Measurements from ENCODE around the gene PEA15. TPM values are rescaled to one million over a fixed set of nuclear protein-coding genes. Genes with fewer than 3 reads are reported as not detected.
A peak's percentile ranks its signal among the peaks of the same experiment; 100 is the strongest.

PEA15 gene
- total RNA-seq, 5 donors from 2014 or later (not counting 1 experiment from before 2014, with no cell fraction given), result 12.3 to 27.5 (median 15.9) TPM

DNA sequence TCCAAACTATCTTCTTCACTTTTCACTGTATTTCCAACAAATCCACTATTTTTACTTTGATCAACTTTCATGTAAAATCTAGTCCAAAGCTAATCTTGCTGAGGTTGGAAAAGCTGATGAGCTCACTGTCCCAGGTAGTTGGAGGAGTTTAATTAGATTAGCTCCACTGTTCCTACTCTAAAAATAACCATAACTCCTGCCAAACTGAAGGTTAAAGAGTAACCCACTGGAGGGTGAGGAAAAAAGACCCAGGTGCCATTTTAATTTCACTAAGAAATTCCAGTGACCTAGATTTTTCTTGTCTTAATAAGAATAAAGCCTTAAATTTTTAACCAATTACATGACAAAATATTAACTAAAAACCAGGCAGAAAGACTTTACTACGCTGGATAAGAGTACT, 41.9 kb downstream of the PEA15 start:
- Histone ChIP-seq H3K36me3 (ENCODE audit: control insufficient read depth in 2 of 2, extremely low read depth in 1 of 2, insufficient read depth in 1 of 2, low read length in 1 of 2) (peaks cover 0 to 20% of the 10 kb centered on the region in 2 donors), H3K9me3 (no peaks in the 10 kb centered on the region), H3K4me1 (ENCODE audit: control insufficient read depth in 1 of 2, extremely low read depth in 1 of 2, insufficient read depth in 2 of 2, low read length in 2 of 2) (no peaks in the 10 kb centered on the region), H3K27me3 (replicated peaks in 1 of 2; ENCODE audit: control insufficient read depth in 2 of 2, extremely low read depth in 1 of 2, insufficient read depth in 2 of 2, low read length in 1 of 2) (no peaks in the 10 kb centered on the region), H3K27ac (ENCODE audit: low read length) (no peak overlapping the region), H3K4me3 (ENCODE audit: control insufficient read depth in 1 of 2, extremely low read depth in 1 of 2, low read length in 1 of 2) (no peak overlapping the region)
- ChIA-PET POLR2A (interaction anchor here in 1 of 2 donors (0.6 kb wide), 1 partner anchor 322 kb away, joined by 5 read pairs; no protein-coding TSS in a partner anchor), CTCF (interaction anchor here in 1 of 2 donors (1.8 kb wide), 1 partner anchor 44 kb away, joined by 5 read pairs; no protein-coding TSS in a partner anchor)
- Mint-ChIP-seq H3K27me3 (no peaks in the 10 kb centered on the region), H3K4me3 (no peak overlapping the region), H3K4me1 (peaks cover 34 to 37% (median 36%) of the 10 kb centered on the region in 3 donors), H3K9me3 (no peaks in the 10 kb centered on the region), H3K27ac (no peak overlapping the region), H3K36me3 (peaks cover 21% of the 10 kb centered on the region)
- DNase-seq (no peak), ATAC-seq (replicated peaks in 1 of 4) (no peak)
- WGBS (ENCODE audit: insufficient coverage), result no CpG with 5 or more reads among the region's 1 CpG

DNA sequence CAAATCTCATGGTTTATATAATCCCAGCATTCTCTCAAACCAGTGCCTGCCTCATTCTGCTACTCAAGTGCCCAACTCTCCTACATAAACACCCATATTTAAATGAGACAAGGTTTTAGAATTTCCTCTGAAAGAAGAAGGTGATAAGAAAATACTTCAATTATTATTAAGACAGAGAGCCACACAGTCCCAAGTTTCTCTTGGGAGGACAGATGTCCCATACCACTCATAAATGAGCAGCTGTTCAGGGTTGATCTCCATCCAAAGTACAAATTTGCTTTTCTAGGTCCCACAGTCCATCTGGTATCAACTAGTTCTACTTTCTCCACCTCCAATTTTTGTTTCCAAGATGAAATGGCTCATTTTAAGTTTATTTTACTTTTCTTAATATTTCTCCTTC, 45.8 kb downstream of the PEA15 start:
- no peak overlapping the region for H3K27ac ChIP-seq (ENCODE audit: low read length)
- ChIA-PET CTCF (interaction anchor here (0.6 to 2.7 kb wide), 8 partner anchors 9 to 165 kb away, joined by 3 to 24 read pairs (median 4); no protein-coding TSS in a partner anchor), POLR2A (interaction anchor here (0.5 to 1.6 kb wide), 3 partner anchors 10 to 13 kb away, joined by 3 to 8 read pairs (median 4); no protein-coding TSS in a partner anchor)
- H3K9me3 ChIP-seq, result no peaks in the 10 kb centered on the region
- peaks cover 0 to 3% of the 10 kb centered on the region in 2 donors for H3K36me3 ChIP-seq (ENCODE audit: control insufficient read depth in 2 of 2, extremely low read depth in 1 of 2, insufficient read depth in 1 of 2, low read length in 1 of 2)
- H3K27me3 Mint-ChIP-seq, result no peaks in the 10 kb centered on the region
- H3K4me3 Mint-ChIP-seq, result no peak overlapping the region
- no peaks in the 10 kb centered on the region for H3K9me3 Mint-ChIP-seq
- H3K27me3 ChIP-seq (replicated peaks in 1 of 2; ENCODE audit: control insufficient read depth in 2 of 2, extremely low read depth in 1 of 2, insufficient read depth in 2 of 2, low read length in 1 of 2), result no peaks in the 10 kb centered on the region
- no peaks in the 10 kb centered on the region for H3K4me1 ChIP-seq (ENCODE audit: control insufficient read depth in 1 of 2, extremely low read depth in 1 of 2, insufficient read depth in 2 of 2, low read length in 2 of 2)
- H3K4me1 Mint-ChIP-seq, result peaks cover 19 to 26% (median 21%) of the 10 kb centered on the region in 3 donors
- H3K4me3 ChIP-seq (ENCODE audit: control insufficient read depth in 1 of 2, extremely low read depth in 1 of 2, low read length in 1 of 2), result no peak overlapping the region
- H3K36me3 Mint-ChIP-seq, result peaks cover 6% of the 10 kb centered on the region
- H3K27ac Mint-ChIP-seq, result no peak overlapping the region
- no peak for ATAC-seq (replicated peaks in 1 of 4)
- DNase-seq, result no peak

DNA sequence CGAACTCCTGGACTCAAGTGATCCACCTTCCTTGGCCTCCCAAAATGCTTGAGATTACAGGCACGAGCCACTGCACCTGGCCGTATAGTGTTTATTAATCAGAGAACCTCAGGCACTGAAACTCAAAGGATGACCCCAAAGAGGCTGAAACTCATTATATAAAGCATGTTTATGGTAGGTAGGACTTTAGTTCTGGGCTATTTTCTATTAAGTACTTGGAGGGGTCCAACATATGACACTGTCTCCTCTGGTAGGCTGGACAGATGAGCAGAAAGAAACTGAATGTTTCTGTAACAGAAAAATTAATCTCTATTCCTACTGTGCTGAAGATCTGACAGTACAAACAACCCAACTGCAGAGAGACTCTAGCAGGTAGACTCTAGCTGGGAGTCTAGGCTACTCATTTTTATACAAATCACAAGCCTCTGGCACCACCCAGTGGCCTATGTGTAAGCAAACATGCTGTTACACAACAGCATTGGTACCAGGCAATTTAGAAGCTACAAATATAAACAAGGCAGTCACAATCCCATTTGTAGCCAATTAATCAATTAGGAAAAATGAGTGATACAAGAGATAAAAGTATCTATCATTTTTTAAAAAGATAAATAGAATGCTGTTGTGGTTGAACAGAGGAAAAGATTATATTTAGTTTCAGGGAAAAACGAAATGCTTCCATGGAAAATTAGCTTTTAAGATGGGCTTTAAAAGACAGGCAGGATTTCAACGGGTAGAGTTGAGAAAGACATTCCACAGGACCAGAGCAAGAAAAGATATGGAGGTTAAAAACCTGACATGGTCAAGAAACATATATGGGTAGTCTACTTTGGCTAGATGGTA, 46.7 kb downstream of the PEA15 start:
- peak; percentile 6 to 76 (median 55) for DNase-seq
- Histone ChIP-seq H3K27ac (ENCODE audit: low read length) (no peak overlapping the region), H3K36me3 (ENCODE audit: control insufficient read depth in 2 of 2, extremely low read depth in 1 of 2, insufficient read depth in 1 of 2, low read length in 1 of 2) (peaks cover 0 to 6% of the 10 kb centered on the region in 2 donors), H3K27me3 (replicated peaks in 1 of 2; ENCODE audit: control insufficient read depth in 2 of 2, extremely low read depth in 1 of 2, insufficient read depth in 2 of 2, low read length in 1 of 2) (no peaks in the 10 kb centered on the region), H3K9me3 (no peaks in the 10 kb centered on the region), H3K4me3 (ENCODE audit: control insufficient read depth in 1 of 2, extremely low read depth in 1 of 2, low read length in 1 of 2) (no peak overlapping the region), H3K4me1 (ENCODE audit: control insufficient read depth in 1 of 2, extremely low read depth in 1 of 2, insufficient read depth in 2 of 2, low read length in 2 of 2) (no peaks in the 10 kb centered on the region)
- peak; percentile 86 to 98 (median 90) for ATAC-seq (replicated peaks in 1 of 4)
- Mint-ChIP-seq H3K4me3 (no peak overlapping the region), H3K9me3 (no peaks in the 10 kb centered on the region), H3K27me3 (no peaks in the 10 kb centered on the region), H3K36me3 (peaks cover 6% of the 10 kb centered on the region), H3K27ac (peak overlapping the region; percentile 3 to 67), H3K4me1 (peaks cover 22 to 25% (median 23%) of the 10 kb centered on the region in 3 donors)
- ChIA-PET POLR2A (interaction anchor here (0.5 to 1.6 kb wide), 6 partner anchors 9 to 41 kb away, joined by 3 to 15 read pairs (median 4); partner anchors contain the start of gene DCAF8 (in 1 of the 2)), CTCF (interaction anchor here (0.6 to 2.7 kb wide), 36 partner anchors 9 to 173 kb away, joined by 3 to 43 read pairs (median 4); partner anchors contain the start of genes CASQ1 (in 1 of the 2), DCAF8 (in 1 of the 2) and PEX19 (in 1 of the 2))
- 69% methylated on average over 2 of the region's 5 CpGs for WGBS (ENCODE audit: insufficient coverage)

DNA sequence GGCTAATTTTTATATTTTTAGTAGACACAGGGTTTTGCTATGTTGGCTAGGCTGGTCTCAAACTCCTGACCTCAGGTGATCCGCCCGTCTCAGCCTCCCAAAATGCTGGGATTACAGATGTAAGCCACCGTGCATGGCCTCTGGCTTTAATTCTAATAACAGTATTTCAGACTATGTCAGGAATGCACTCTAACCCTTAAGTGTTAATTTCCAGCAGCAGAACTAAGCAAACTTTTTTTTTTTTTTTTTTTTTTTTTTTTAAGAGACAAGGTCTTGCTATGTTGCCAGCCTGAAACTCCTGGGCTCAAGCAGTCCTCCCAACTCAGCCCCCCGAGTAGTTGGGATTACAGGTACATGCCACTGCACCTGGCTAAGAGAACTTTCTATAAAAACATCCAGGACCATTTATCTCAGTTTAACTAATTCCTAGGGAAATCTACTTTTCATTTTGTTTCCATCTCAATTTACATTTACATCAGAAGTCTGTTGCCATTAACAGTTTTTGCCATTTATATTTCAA, 50.7 kb downstream of the PEA15 start:
- Mint-ChIP-seq H3K4me3 (no peak overlapping the region), H3K9me3 (no peaks in the 10 kb centered on the region), H3K27ac (peak overlapping the region in 1 of 2 donors; percentile 28), H3K4me1 (peaks cover 38 to 54% (median 54%) of the 10 kb centered on the region in 3 donors), H3K36me3 (peaks cover 10% of the 10 kb centered on the region), H3K27me3 (no peaks in the 10 kb centered on the region)
- peaks cover 0 to 8% of the 10 kb centered on the region in 2 donors for H3K36me3 ChIP-seq (ENCODE audit: control insufficient read depth in 2 of 2, extremely low read depth in 1 of 2, insufficient read depth in 1 of 2, low read length in 1 of 2)
- POLR2A ChIA-PET, result no interaction called here
- H3K27ac ChIP-seq (ENCODE audit: low read length), result no peak overlapping the region
- no peaks in the 10 kb centered on the region for H3K9me3 ChIP-seq
- CTCF ChIA-PET, result no interaction called here
- H3K27me3 ChIP-seq (replicated peaks in 1 of 2; ENCODE audit: control insufficient read depth in 2 of 2, extremely low read depth in 1 of 2, insufficient read depth in 2 of 2, low read length in 1 of 2), result no peaks in the 10 kb centered on the region
- WGBS (ENCODE audit: insufficient coverage), result 100% methylated on average over 4 of the region's 4 CpGs
- ATAC-seq (replicated peaks in 1 of 4) (no peak), DNase-seq (no peak)
- H3K4me3 ChIP-seq (ENCODE audit: control insufficient read depth in 1 of 2, extremely low read depth in 1 of 2, low read length in 1 of 2), result no peak overlapping the region
- peaks cover 8 to 13% of the 10 kb centered on the region in 2 experiments for H3K4me1 ChIP-seq (ENCODE audit: control insufficient read depth in 1 of 2, extremely low read depth in 1 of 2, insufficient read depth in 2 of 2, low read length in 2 of 2)

DNA sequence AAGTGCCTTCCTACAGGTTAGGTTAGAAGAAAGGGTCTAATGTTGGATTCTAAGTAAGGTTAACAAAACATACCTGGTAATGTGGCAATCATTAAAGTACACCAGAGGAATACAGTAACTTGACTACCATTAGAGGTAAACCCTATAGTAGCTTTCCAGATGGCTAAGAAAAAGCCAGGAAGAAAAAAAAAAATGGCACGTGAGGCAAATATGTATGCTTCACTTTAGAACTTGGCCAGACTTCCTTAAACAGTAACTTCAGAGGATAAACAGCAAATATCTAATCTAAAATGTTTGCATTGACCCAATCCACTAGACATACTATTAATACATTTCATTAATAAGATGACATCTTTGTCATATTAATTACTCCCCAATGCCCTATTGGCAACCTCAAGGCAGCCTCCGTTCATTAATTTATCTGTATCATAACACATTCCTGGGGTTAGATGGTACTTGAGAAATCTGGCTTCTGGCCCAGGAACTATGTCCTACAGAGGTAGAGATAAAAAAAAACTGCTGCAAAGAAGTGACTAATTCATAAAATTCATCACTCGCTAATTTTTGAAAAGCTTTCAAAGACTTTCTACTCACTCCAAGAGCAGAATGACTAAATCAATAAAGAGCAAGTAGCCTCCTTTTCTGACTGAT, 51.3 kb downstream of the PEA15 start:
- Histone ChIP-seq H3K9me3 (no peaks in the 10 kb centered on the region), H3K27ac (ENCODE audit: low read length) (no peak overlapping the region), H3K27me3 (replicated peaks in 1 of 2; ENCODE audit: control insufficient read depth in 2 of 2, extremely low read depth in 1 of 2, insufficient read depth in 2 of 2, low read length in 1 of 2) (no peaks in the 10 kb centered on the region), H3K4me1 (ENCODE audit: control insufficient read depth in 1 of 2, extremely low read depth in 1 of 2, insufficient read depth in 2 of 2, low read length in 2 of 2) (peaks cover 13 to 17% of the 10 kb centered on the region in 2 experiments), H3K36me3 (ENCODE audit: control insufficient read depth in 2 of 2, extremely low read depth in 1 of 2, insufficient read depth in 1 of 2, low read length in 1 of 2) (peaks cover 0 to 8% of the 10 kb centered on the region in 2 donors), H3K4me3 (ENCODE audit: control insufficient read depth in 1 of 2, extremely low read depth in 1 of 2, low read length in 1 of 2) (no peak overlapping the region)
- 20% methylated on average over 1 of the region's 3 CpGs for WGBS (ENCODE audit: insufficient coverage)
- ChIA-PET POLR2A (no interaction called here), CTCF (interaction anchor here in 1 of 2 donors (1.1 to 1.2 kb wide), 2 partner anchors 29 to 35 kb away, joined by 3 to 5 read pairs; no protein-coding TSS in a partner anchor)
- Mint-ChIP-seq H3K4me3 (no peak overlapping the region), H3K9me3 (no peaks in the 10 kb centered on the region), H3K27ac (peak overlapping the region in 1 of 2 donors; percentile 28), H3K36me3 (peaks cover 10% of the 10 kb centered on the region), H3K4me1 (peaks cover 38 to 57% (median 56%) of the 10 kb centered on the region in 3 donors), H3K27me3 (no peaks in the 10 kb centered on the region)
- DNase-seq, result no peak
- no peak for ATAC-seq (replicated peaks in 1 of 4)
